H9 (cell line): ENCODE results near the gene FNIP2. TPM values are rescaled to one million over a fixed set of nuclear protein-coding genes. Genes with fewer than 3 reads are reported as not detected.

ENCODE experiments used
- DNase-seq: peaks from one replicate; pipeline ENCODE4 v3.0.0-alpha.2; 2017
- H2AFZ ChIP-seq: one replicate; pipeline ENCODE4 v1.6.1; 2013; ENCODE audit warnings: mild to moderate bottlenecking, low read length, control low read depth, moderate library complexity
- H2AK5ac ChIP-seq: 2 replicates; pipeline ENCODE4 v1.6.1; 2013; ENCODE audit warnings: low read length, control low read depth, mixed read lengths; ENCODE audit not compliant: insufficient read length
- H2BK120ac ChIP-seq: one replicate; pipeline ENCODE4 v1.6.1; 2013; ENCODE audit warnings: low read depth, mild to moderate bottlenecking, low read length, control low read depth, inconsistent platforms; ENCODE audit not compliant: poor library complexity, severe bottlenecking
- H2BK12ac ChIP-seq: 2 replicates; pipeline ENCODE4 v1.6.1; 2013; ENCODE audit warnings: low read length, control low read depth, mixed read lengths, low read depth; ENCODE audit not compliant: insufficient read length
- H2BK15ac ChIP-seq: 2 replicates; pipeline ENCODE4 v1.6.1; 2013; ENCODE audit warnings: low read depth, low read length, control low read depth
- H2BK20ac ChIP-seq: one replicate; pipeline ENCODE4 v1.6.1; 2013; ENCODE audit warnings: low read depth, mild to moderate bottlenecking, low read length, control low read depth, inconsistent platforms; ENCODE audit not compliant: poor library complexity, severe bottlenecking
- H2BK5ac ChIP-seq: 2 replicates; pipeline ENCODE4 v1.6.1; 2013; ENCODE audit warnings: low read length, control low read depth, mixed read lengths; ENCODE audit not compliant: insufficient read length
- H3K14ac ChIP-seq: 2 replicates; pipeline ENCODE4 v1.6.1; 2013; ENCODE audit warnings: low read length, control low read depth; ENCODE audit not compliant: insufficient read depth
- H3K18ac ChIP-seq: 2 replicates; pipeline ENCODE4 v1.6.1; 2013; ENCODE audit warnings: low read depth, mild to moderate bottlenecking, mixed read lengths, low read length, control low read depth; ENCODE audit not compliant: insufficient read length
- H3K23ac ChIP-seq: 2 replicates; pipeline ENCODE4 v1.6.1; 2013; ENCODE audit warnings: low read length, control low read depth, mixed read lengths, low read depth; ENCODE audit not compliant: insufficient read length
- H3K23me2 ChIP-seq: 2 replicates; pipeline ENCODE4 v1.6.1; 2013; ENCODE audit warnings: low read depth, mild to moderate bottlenecking, mixed read lengths, low read length, control low read depth; ENCODE audit not compliant: insufficient read length, poor library complexity, severe bottlenecking
- H3K27ac ChIP-seq: 2 replicates; pipeline ENCODE4 v1.5.1; 2013; ENCODE audit warnings: low read length, control low read depth, mixed read lengths, low read depth; ENCODE audit not compliant: insufficient read length
- H3K27me3 ChIP-seq: 2 replicates; pipeline ENCODE4 v1.6.1; 2013; ENCODE audit warnings: low read length, control low read depth, inconsistent platforms; ENCODE audit not compliant: insufficient read depth
- H3K4ac ChIP-seq: 2 replicates; pipeline ENCODE4 v1.6.1; 2013; ENCODE audit warnings: low read depth, mild to moderate bottlenecking, control low read depth, inconsistent platforms, low read length, moderate library complexity
- H3K4me1 ChIP-seq: 2 replicates; pipeline ENCODE4 v1.6.1; 2013; ENCODE audit warnings: low read length, control low read depth, inconsistent platforms; ENCODE audit not compliant: insufficient read depth
- H3K4me2 ChIP-seq: 2 replicates; pipeline ENCODE4 v1.6.1; 2013; ENCODE audit warnings: low read length, control low read depth, mixed read lengths; ENCODE audit not compliant: insufficient read length, insufficient read depth
- H3K56ac ChIP-seq: 2 replicates; pipeline ENCODE4 v1.6.1; 2013; ENCODE audit warnings: low read depth, mild to moderate bottlenecking, mixed read lengths, low read length, control low read depth; ENCODE audit not compliant: insufficient read length
- H3K79me1 ChIP-seq: 2 replicates; pipeline ENCODE4 v1.6.1; 2013; ENCODE audit warnings: low read depth, mild to moderate bottlenecking, moderate library complexity, low read length, control low read depth, inconsistent platforms; ENCODE audit not compliant: insufficient read depth, poor library complexity, severe bottlenecking
- H3K79me2 ChIP-seq: 2 replicates; pipeline ENCODE4 v1.6.1; 2013; ENCODE audit warnings: low read length, control low read depth, inconsistent platforms; ENCODE audit not compliant: insufficient read depth
- H3K9ac ChIP-seq: 2 replicates; pipeline ENCODE4 v1.6.1; 2013; ENCODE audit warnings: low read length, control low read depth, mixed read lengths; ENCODE audit not compliant: insufficient read length; ENCODE audit errors: extremely low read depth
- H3K9me3 ChIP-seq: one replicate; pipeline ENCODE4 v1.6.1; 2013; ENCODE audit warnings: low read depth, low read length, inconsistent platforms; ENCODE audit not compliant: control insufficient read depth
- H3T11ph ChIP-seq: one replicate; pipeline ENCODE4 v1.6.1; 2013; ENCODE audit warnings: mild to moderate bottlenecking, low read length, control low read depth, inconsistent platforms
- H4K20me1 ChIP-seq: one replicate; pipeline ENCODE4 v1.6.1; 2013; ENCODE audit not compliant: control insufficient read depth, insufficient read length, insufficient read depth
- H4K5ac ChIP-seq: 2 replicates; pipeline ENCODE4 v1.6.1; 2013; ENCODE audit warnings: low read depth, mild to moderate bottlenecking, mixed read lengths, low read length, control low read depth; ENCODE audit not compliant: insufficient read length
- H4K8ac ChIP-seq: replicated peaks from 2 replicates; pipeline ENCODE4 v1.6.1; 2013; ENCODE audit warnings: low read length, control low read depth, mixed read lengths, low read depth; ENCODE audit not compliant: insufficient read length
- H4K91ac ChIP-seq: 2 replicates; pipeline ENCODE4 v1.6.1; 2013; ENCODE audit warnings: low read depth, mild to moderate bottlenecking, moderate library complexity, mixed read lengths, low read length, control low read depth; ENCODE audit not compliant: insufficient read length
- H3K27ac Mint-ChIP-seq, 3 experiments: 2 replicates in 2 of 3; 3 replicates in 1 of 3; pipeline ENCODE4 v1.8.0; 2020 to 2021; ENCODE audit warnings: mixed read lengths in 3 of 3, mild to moderate bottlenecking in 1 of 3, moderate library complexity in 1 of 3
- H3K27me3 Mint-ChIP-seq: 2 replicates; pipeline ENCODE4 v1.8.0; 2021; ENCODE audit warnings: low read depth, mild to moderate bottlenecking, moderate library complexity, mixed read lengths
- H3K36me3 Mint-ChIP-seq, 3 experiments: 2 replicates in 2 of 3; 3 replicates in 1 of 3; pipeline ENCODE4 v1.8.0; 2020 to 2021; ENCODE audit warnings: low read depth in 3 of 3, mixed read lengths in 3 of 3; ENCODE audit not compliant: insufficient read depth in 1 of 3
- H3K4me1 Mint-ChIP-seq, 2 experiments: 2 replicates each; pipeline ENCODE4 v1.8.0; 2020; ENCODE audit warnings: mixed read lengths in 2 of 2
- H3K4me3 Mint-ChIP-seq, 2 experiments: 2 replicates in 1 of 2; 3 replicates in 1 of 2; pipeline ENCODE4 v1.8.0; 2020 to 2021; ENCODE audit warnings: mild to moderate bottlenecking in 2 of 2, mixed read lengths in 2 of 2, moderate library complexity in 1 of 2
- H3K9me3 Mint-ChIP-seq, 2 experiments: 2 replicates in 1 of 2; 3 replicates in 1 of 2; pipeline ENCODE4 v1.8.0; 2020; ENCODE audit warnings: mild to moderate bottlenecking in 2 of 2, mixed read lengths in 2 of 2, moderate library complexity in 1 of 2
- CTCF ChIP-seq: fragments of 200-600 bp; sonication (generic); conservative IDR thresholded peaks from 3 replicates; pipeline ENCODE4 v1.8.0; 2021; ENCODE audit warnings: antibody characterized with exemption, mild to moderate bottlenecking
- WGBS: extraction: QIAGEN DNeasy Blood & Tissue Kit; methylation state at CpG from one replicate; pipeline ENCODE4 v1.1.7; 2013; ENCODE audit warnings: missing lambda C conversion rate, low lambda C conversion rate, mixed read lengths; ENCODE audit not compliant: insufficient read length; ENCODE audit errors: extremely low coverage; 5-methylcytosine and 5-hydroxymethylcytosine counted together
- total RNA-seq: library from RNA; stranded (reverse); gene quantifications from 2 replicates; pipeline ENCODE4 v1.2.1, GENCODE V29; 2021

Gene FNIP2
- total RNA-seq, 1 experiment from 2014 or later, result 9.6 TPM

GRCh38 chr4:158818560-158819140, 49.8 kb downstream of the FNIP2 start:
- Mint-ChIP-seq H3K27me3 (no peaks in the 10 kb centered on the region), H3K27ac (no peak overlapping the region), H3K9me3 (no peaks in the 10 kb centered on the region), H3K4me1 (peaks cover 15 to 16% of the 10 kb centered on the region in 2 experiments), H3K36me3 (no peaks in the 10 kb centered on the region), H3K4me3 (no peak overlapping the region)
- Histone ChIP-seq H4K20me1 (no peaks in the 10 kb centered on the region), H2AFZ (no peak overlapping the region), H2BK12ac (no peak overlapping the region), H2BK5ac (no peak overlapping the region), H3K27ac (no peak overlapping the region), H3K79me1 (no peaks in the 10 kb centered on the region), H3K9ac (no peak overlapping the region), H4K91ac (no peak overlapping the region), H4K5ac (no peak overlapping the region), H3K23me2 (no peaks in the 10 kb centered on the region), H3K4ac (no peak overlapping the region), H2BK15ac (no peak overlapping the region; the same call in 1 of the 2 replicates), H2BK20ac (no peak overlapping the region), H3K23ac (no peak overlapping the region), H3T11ph (no peak overlapping the region), H2BK120ac (no peak overlapping the region), H3K4me1 (peaks cover 2% of the 10 kb centered on the region; the same call in 1 of the 2 replicates), H2AK5ac (no peak overlapping the region), H3K27me3 (no peaks in the 10 kb centered on the region), H3K56ac (no peak overlapping the region), H4K8ac (no peak overlapping the region), H3K4me2 (no peak overlapping the region), H3K18ac (no peak overlapping the region), H3K79me2 (no peaks in the 10 kb centered on the region), H3K14ac (no peak overlapping the region), H3K9me3 (no peaks in the 10 kb centered on the region)
- no peak for DNase-seq
- WGBS, result no CpG with 5 or more reads among the region's 2 CpGs
- no peak for TF ChIP-seq CTCF
